ENCODE data around the gene ACTC1.

GRCh38 chr15:34749691-34750090 lies 45.7 kb downstream of the ACTC1 start:
- no peak for TF ChIP-seq CTCF (conservative IDR thresholded peaks at IDR 0.05)
- TF ChIP-seq ZFX (IDR thresholded peaks at IDR 0.05): no peak
